ENCODE measurements around the gene ALG3.

- TF ChIP-seq EZH2 (IDR thresholded peaks at IDR 0.05; ENCODE audit: borderline replicate concordance, low read depth, low read length, severe bottlenecking) (no peak), CTCF (IDR thresholded peaks at IDR 0.05; ENCODE audit: extremely low read depth in 1 of 2, insufficient read depth in 1 of 2, low read depth in 1 of 2, low read length in 2 of 2) (no peak), MYC (IDR thresholded peaks at IDR 0.05; ENCODE audit: low read depth, low read length) (no peak), POLR2A (IDR thresholded peaks at IDR 0.05; ENCODE audit: low read depth, low read length) (no peak), POLR2AphosphoS5 (IDR thresholded peaks at IDR 0.05; ENCODE audit: insufficient read depth, low read depth, low read length) (no peak), MAX (IDR thresholded peaks at IDR 0.05; ENCODE audit: insufficient read depth, insufficient read length) (no peak), JUN (IDR thresholded peaks at IDR 0.05; ENCODE audit: borderline replicate concordance, insufficient read depth, insufficient read length, low read depth) (no peak), GATA2 (IDR thresholded peaks at IDR 0.05; ENCODE audit: insufficient read depth, insufficient read length, low read depth, low read length) (no peak)
Measured at GRCh38 chr3:184259878-184260723, 11.3 kb upstream of the ALG3 start.

Measured in endothelial cell of umbilical vein (primary cell).